Adrenal gland (tissue), 12 donors: ENCODE results near the gene TMA7. TPM values are rescaled to one million over a fixed set of nuclear protein-coding genes. Genes with fewer than 3 reads are reported as not detected.

ENCODE experiments used
- DNase-seq, 7 donors: peaks; one replicate each; pipeline ENCODE4 v3.0.0-alpha.2; 2019 to 2020
- H3K27ac ChIP-seq, 5 donors: fragments of 200-600 bp; sonication (generic) in 4 of 5; 1 replicate in 3 of 5; 2 replicates in 2 of 5; pipeline versions ENCODE4 v1.5.1 to v1.8.0; 2016 to 2020; ENCODE audit warnings: mild to moderate bottlenecking in 1 of 5
- H3K27me3 ChIP-seq: fragments of 200-600 bp; 2 replicates; pipeline ENCODE4 v1.8.0; 2021
- H3K36me3 ChIP-seq, 2 donors: fragments of 200-600 bp; replicated peaks in 1 of 2; 1 replicate in 1 of 2; 2 replicates in 1 of 2; pipeline versions ENCODE4 v1.5.1 to v1.8.0; 2018 to 2022
- H3K4me1 ChIP-seq, 2 donors: fragments of 200-600 bp; replicated peaks in 1 of 2; 1 replicate in 1 of 2; 2 replicates in 1 of 2; pipeline versions ENCODE4 v1.5.1 to v1.8.0; 2018 to 2021
- H3K4me3 ChIP-seq, 4 donors: fragments of 200-600 bp; sonication (generic) in 3 of 4; one replicate each; pipeline ENCODE4 v1.5.1; 2016 to 2018
- H3K9me3 ChIP-seq, 3 donors: fragments of 200-600 bp; sonication (generic) in 1 of 3; replicated peaks in 1 of 3; 1 replicate in 2 of 3; 2 replicates in 1 of 3; pipeline versions ENCODE4 v1.5.1 to v1.8.0; 2016 to 2021
- POLR2A ChIP-seq, 2 donors: fragments of 450-650 bp; IDR thresholded peaks; one replicate each; pipeline ENCODE4 v1.6.1; 2017; ENCODE audit warnings: antibody characterized with exemption in 2 of 2, mild to moderate bottlenecking in 2 of 2, moderate library complexity in 1 of 2
- WGBS, 4 donors: extraction: QIAGEN DNeasy Blood & Tissue Kit in 2 of 4; methylation state at CpG; one replicate each; pipeline versions ENCODE4 v1.1.5 to v1.1.7; 2013 to 2017; 5-methylcytosine and 5-hydroxymethylcytosine counted together
- intact Hi-C, 2 donors: fragments of 100-400 bp; cut with DNase I; formaldehyde crosslinking; loops; one replicate each; pipeline versions ENCODE4 v1.14.1 to v1.15.0; 2022 to 2023
- polyA plus RNA-seq, 3 donors: library from polyadenylated mRNA; stranded (reverse); fragments of 200-250 nt in 2 of 3; fragments of 350-450 nt in 1 of 3; fragmentation: Illumina TruSeq in 1 of 3; extraction: RNeasy Lipid Tissue Mini Kit (QIAGEN cat#74804) in 1 of 3; gene quantifications; one replicate each; pipeline ENCODE4 v1.2.3, GENCODE V29; 2013 to 2014
- total RNA-seq, 9 donors: library from RNA; depleted of rRNA in 4 of 9; stranded (reverse); fragments of >200 nt in 4 of 9; fragments of 120-200 nt in 1 of 9; fragmentation: NEBNext Ultra II Directional in 1 of 9; extraction: Animal tissue kit (Norgen Biotek cat#: 25700) in 1 of 9; gene quantifications; one replicate each; pipeline versions ENCODE4 v1.1.0 to v1.2.4, GENCODE V29; 2013 to 2023
- TF ChIP-seq, protein P1 (sequence below), 6 experiments: fragments of 450-650 bp in 4 of 6; fragments of 200-600 bp in 2 of 6; sonication (generic) in 1 of 6; IDR thresholded peaks; 1 replicate in 5 of 6; 2 replicates in 1 of 6; pipeline versions ENCODE4 v1.5.1 to v1.8.0; 2016 to 2021; ENCODE audit warnings: antibody characterized with exemption in 6 of 6, mild to moderate bottlenecking in 2 of 6, moderate library complexity in 1 of 6
- donor health status: healthy with polysubstance abuse.
- donor health status: Bipolar disorder and iron deficiency.
- donor health status: DM: yes; HTN: yes; CAD: no.
- donor health status: DM: no; HTN: no; CAD: no.
- donor health status: DM: no; HTN: no; CAD: no.
- donor health status: DM: yes; HTN: yes; CAD: no.

The TMA7 gene
- total and polyA plus RNA-seq, 12 donors, result 177 to 891 (median 284) TPM

DNA sequence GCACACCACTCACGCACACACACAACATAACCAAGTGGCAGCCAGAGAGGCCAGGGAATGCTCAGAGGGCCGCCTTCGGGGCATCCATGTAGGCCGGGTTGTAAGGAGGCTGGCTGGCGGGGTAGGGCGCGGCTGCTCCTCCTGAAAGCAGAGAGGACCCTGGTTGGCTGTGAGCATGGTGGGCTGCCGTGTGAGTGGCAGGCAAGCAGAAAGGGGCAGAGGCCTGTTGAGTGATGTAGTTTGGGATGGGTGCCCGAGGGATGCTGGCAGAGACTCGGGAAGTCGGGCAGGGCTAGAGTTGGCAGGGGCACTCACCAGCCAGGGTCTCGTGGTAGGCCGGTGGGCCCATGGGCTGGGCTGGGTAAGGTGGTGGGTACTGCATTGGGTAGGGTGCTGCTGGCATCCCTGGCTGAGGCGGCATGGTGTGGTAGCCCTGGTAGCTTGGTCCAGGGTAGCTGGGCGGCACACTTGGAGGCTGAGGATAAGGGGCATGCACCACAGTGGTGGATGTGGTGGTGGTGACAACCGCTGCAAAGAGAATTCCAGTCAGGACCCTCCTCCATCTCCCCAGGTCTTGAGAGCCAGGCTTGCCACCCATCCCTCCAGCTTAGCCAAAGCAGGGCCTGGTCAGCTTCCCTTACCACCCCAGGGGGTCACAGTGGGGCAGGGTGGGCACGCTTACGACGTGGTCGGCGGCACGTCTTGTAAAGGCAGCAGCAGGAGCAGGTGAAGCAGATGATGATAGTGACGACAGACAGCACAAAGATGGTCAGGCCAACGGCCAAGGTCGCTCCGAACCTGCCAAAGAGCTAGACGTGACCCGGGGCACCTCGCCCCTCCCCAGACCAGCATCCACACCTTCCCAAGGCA lies 29.2 kb downstream of the TMA7 start:
- Histone ChIP-seq H3K9me3 (no peaks in the 10 kb centered on the region), H3K4me3 (no peak overlapping the region), H3K4me1 (peaks cover 44 to 77% of the 10 kb centered on the region in 2 donors), H3K27ac (peak overlapping the region in 2 of 5 donors; percentile 98 to 100), H3K27me3 (no peaks in the 10 kb centered on the region), H3K36me3 (peaks cover 0 to 31% of the 10 kb centered on the region in 2 donors)
- intact Hi-C loops, result loop anchor here in 1 of 2 donors (5.0 kb wide), 1 partner anchor 33 kb away; the partner anchor contains the start of gene SHISA5
- 75 to 81% (median 76%) methylated on average over 18 to 29 of the region's 29 CpGs for WGBS, 4 donors
- DNase-seq, result no peak
- TF ChIP-seq POLR2A (IDR thresholded peaks at IDR 0.05), result no peak
- TF ChIP-seq, protein P1, sequence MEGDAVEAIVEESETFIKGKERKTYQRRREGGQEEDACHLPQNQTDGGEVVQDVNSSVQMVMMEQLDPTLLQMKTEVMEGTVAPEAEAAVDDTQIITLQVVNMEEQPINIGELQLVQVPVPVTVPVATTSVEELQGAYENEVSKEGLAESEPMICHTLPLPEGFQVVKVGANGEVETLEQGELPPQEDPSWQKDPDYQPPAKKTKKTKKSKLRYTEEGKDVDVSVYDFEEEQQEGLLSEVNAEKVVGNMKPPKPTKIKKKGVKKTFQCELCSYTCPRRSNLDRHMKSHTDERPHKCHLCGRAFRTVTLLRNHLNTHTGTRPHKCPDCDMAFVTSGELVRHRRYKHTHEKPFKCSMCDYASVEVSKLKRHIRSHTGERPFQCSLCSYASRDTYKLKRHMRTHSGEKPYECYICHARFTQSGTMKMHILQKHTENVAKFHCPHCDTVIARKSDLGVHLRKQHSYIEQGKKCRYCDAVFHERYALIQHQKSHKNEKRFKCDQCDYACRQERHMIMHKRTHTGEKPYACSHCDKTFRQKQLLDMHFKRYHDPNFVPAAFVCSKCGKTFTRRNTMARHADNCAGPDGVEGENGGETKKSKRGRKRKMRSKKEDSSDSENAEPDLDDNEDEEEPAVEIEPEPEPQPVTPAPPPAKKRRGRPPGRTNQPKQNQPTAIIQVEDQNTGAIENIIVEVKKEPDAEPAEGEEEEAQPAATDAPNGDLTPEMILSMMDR (IDR thresholded peaks at IDR 0.05), result no peak

DNA sequence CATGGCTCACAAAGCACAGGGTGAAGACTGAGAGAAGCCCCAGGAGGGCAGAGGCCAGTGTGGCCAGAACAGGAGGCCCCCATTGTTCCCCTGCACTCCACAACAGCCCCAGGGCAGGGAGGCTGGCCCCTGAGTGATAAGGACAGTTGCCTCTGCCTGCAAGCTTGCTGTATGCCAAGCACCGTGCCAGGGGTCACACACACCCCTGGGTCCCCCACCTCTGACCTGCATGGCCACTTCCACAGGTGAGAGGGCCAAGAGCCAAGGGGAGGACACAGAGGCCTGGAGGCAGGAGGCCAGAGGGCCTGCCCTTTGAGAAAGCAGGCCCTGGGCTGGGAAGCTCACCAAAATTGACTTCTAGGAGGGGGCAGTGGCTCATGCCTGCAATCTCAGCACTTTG lies 30.2 kb downstream of the TMA7 start:
- 17 to 40% (median 33%) methylated on average over 1 of the region's 1 CpG; no CpG with 5 or more reads in 1 of the 4 donors for WGBS, 4 donors
- no peak for TF ChIP-seq POLR2A (IDR thresholded peaks at IDR 0.05)
- TF ChIP-seq, protein P1 (IDR thresholded peaks at IDR 0.05), result no peak
- Histone ChIP-seq H3K27me3 (no peaks in the 10 kb centered on the region), H3K36me3 (peaks cover 0 to 25% of the 10 kb centered on the region in 2 donors), H3K4me1 (peaks cover 41 to 77% of the 10 kb centered on the region in 2 donors), H3K9me3 (no peaks in the 10 kb centered on the region), H3K4me3 (no peak overlapping the region), H3K27ac (peak overlapping the region in 2 of 5 donors; percentile 44 to 98)
- DNase-seq, result peak in 1 of 7 donors; percentile 51
- intact Hi-C loops, result no loop called here

DNA sequence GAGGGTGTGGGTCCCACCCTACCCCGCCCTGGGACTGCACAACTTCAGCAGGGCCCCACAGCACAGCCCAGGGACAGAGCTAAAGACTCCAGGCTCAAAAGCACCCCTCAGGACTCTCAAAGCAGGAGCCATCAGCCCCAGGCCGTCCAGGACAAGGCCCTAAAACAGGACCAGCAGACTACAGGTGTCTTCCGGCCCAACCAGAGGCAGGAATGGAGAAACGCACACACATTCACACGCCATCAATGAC lies 32.5 kb downstream of the TMA7 start:
- no peaks in the 10 kb centered on the region for H3K9me3 ChIP-seq
- H3K4me3 ChIP-seq, result peak overlapping the region; percentile 7 to 87 (median 76)
- DNase-seq, result no peak
- H3K4me1 ChIP-seq, result peaks cover 21 to 62% of the 10 kb centered on the region in 2 donors
- intact Hi-C loops, result no loop called here
- H3K27ac ChIP-seq, result peak overlapping the region; percentile 79 to 100 (median 95)
- no peaks in the 10 kb centered on the region for H3K27me3 ChIP-seq
- no peak for TF ChIP-seq POLR2A (IDR thresholded peaks at IDR 0.05)
- TF ChIP-seq, protein P1 (IDR thresholded peaks at IDR 0.05), result no peak
- H3K36me3 ChIP-seq, result peaks cover 0 to 21% of the 10 kb centered on the region in 2 donors
- 0 to 4% (median 1%) methylated on average over 4 to 5 of the region's 5 CpGs for WGBS, 4 donors

DNA sequence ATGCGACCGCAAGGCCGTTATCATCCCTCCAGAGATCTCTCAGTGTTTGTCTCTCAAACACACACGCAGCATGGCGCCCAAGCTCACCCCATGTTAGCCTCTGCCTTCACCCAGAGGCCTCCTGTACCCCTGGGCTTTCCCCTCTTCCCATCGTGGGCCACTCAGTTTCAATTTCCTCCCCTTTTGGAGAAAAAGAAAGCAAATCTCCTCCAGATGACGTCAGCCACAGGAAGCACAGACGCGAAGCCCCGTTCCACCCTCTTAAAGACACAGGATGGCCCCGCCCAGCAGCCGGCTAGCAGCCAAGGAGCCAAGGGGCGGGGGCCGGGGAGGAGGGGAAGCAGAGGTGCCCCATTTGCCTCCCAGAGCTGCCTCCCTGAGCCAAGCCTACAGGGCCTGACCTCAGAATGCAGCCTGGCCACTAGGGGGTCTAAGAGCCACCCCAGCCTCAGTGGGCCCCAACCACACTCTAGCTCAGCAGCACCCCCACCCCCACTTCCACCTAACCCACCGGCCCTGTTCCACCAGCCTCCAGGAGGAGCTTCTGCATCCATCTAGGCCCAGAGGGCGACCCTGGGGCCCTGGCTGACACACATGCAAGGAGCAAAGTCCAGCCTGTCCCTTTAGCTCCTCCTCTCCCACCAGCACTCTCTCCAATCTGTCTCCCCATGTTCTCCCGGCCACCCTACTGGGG lies 33.0 kb downstream of the TMA7 start:
- H3K27me3 ChIP-seq, result no peaks in the 10 kb centered on the region
- peaks cover 18 to 57% of the 10 kb centered on the region in 2 donors for H3K4me1 ChIP-seq
- H3K27ac ChIP-seq, result peak overlapping the region; percentile 79 to 100 (median 95)
- WGBS, 4 donors, result 3 to 4% (median 3%) methylated on average over 7 to 17 of the region's 17 CpGs
- no peaks in the 10 kb centered on the region for H3K9me3 ChIP-seq
- intact Hi-C loops, result no loop called here
- peak overlapping the region; percentile 7 to 87 (median 76) for H3K4me3 ChIP-seq
- peak; percentile 90 to 96 (median 94) for DNase-seq
- H3K36me3 ChIP-seq, result peaks cover 0 to 17% of the 10 kb centered on the region in 2 donors
- TF ChIP-seq, protein P1 (IDR thresholded peaks at IDR 0.05), result peak; percentile 11 to 58 (median 42)
- peak; percentile 40 to 82 for TF ChIP-seq POLR2A (IDR thresholded peaks at IDR 0.05)
